Adrenal gland (tissue), 5 donors: ENCODE results near the gene PIP4K2B.

Experiments used
- POLR2A ChIP-seq, 2 donors: fragments of 450-650 bp; IDR thresholded peaks; one replicate each; pipeline ENCODE4 v1.6.1; 2017; ENCODE audit warnings: antibody characterized with exemption in 2 of 2, mild to moderate bottlenecking in 2 of 2, moderate library complexity in 1 of 2
- TF ChIP-seq, protein P1 (sequence below), 6 experiments: fragments of 450-650 bp in 4 of 6; fragments of 200-600 bp in 2 of 6; sonication (generic) in 1 of 6; IDR thresholded peaks; 1 replicate in 5 of 6; 2 replicates in 1 of 6; pipeline versions ENCODE4 v1.5.1 to v1.8.0; 2016 to 2021; ENCODE audit warnings: antibody characterized with exemption in 6 of 6, mild to moderate bottlenecking in 2 of 6, moderate library complexity in 1 of 6
- donor health status: DM: no; HTN: no; CAD: no.

GRCh38 chr17:38773258-38773657, 26.1 kb downstream of the PIP4K2B start:
- TF ChIP-seq, protein P1, sequence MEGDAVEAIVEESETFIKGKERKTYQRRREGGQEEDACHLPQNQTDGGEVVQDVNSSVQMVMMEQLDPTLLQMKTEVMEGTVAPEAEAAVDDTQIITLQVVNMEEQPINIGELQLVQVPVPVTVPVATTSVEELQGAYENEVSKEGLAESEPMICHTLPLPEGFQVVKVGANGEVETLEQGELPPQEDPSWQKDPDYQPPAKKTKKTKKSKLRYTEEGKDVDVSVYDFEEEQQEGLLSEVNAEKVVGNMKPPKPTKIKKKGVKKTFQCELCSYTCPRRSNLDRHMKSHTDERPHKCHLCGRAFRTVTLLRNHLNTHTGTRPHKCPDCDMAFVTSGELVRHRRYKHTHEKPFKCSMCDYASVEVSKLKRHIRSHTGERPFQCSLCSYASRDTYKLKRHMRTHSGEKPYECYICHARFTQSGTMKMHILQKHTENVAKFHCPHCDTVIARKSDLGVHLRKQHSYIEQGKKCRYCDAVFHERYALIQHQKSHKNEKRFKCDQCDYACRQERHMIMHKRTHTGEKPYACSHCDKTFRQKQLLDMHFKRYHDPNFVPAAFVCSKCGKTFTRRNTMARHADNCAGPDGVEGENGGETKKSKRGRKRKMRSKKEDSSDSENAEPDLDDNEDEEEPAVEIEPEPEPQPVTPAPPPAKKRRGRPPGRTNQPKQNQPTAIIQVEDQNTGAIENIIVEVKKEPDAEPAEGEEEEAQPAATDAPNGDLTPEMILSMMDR (IDR thresholded peaks at IDR 0.05): no peak
- no peak for TF ChIP-seq POLR2A (IDR thresholded peaks at IDR 0.05)
